Measurements from ENCODE around the gene SRD5A2.

The SRD5A2 gene

GRCh38 chr2:31580321-31581117 is at the start of gene SRD5A2:
TSS of gene SRD5A2 (minus strand) at chr2:31580938. CDS start at chr2:31580900, 38 bp downstream.
- no peak within 1 kb of the TSS for H3K4me3 ChIP-seq
- DNase-seq (ENCODE audit: low spot score) = no peak
- no peak within 1 kb of the TSS for H3K27ac ChIP-seq
- no peak for TF ChIP-seq CTCF (IDR thresholded peaks at IDR 0.05)

- Histone ChIP-seq H3K27ac (no peak overlapping the region), H3K4me3 (no peak overlapping the region)
- TF ChIP-seq CTCF (IDR thresholded peaks at IDR 0.05) = no peak
- no peak for DNase-seq (ENCODE audit: low spot score)
These were observed 25.8 kb upstream of the SRD5A2 start for GRCh38 chr2:31606509-31606908.

GRCh38 chr2:31598694-31599093 is 18.0 kb upstream of the SRD5A2 start:
- DNase-seq (ENCODE audit: low spot score) = no peak
- no peak overlapping the region for H3K27ac ChIP-seq
- TF ChIP-seq CTCF (IDR thresholded peaks at IDR 0.05) = no peak
- no peak overlapping the region for H3K4me3 ChIP-seq

- no peak overlapping the region for H3K4me3 ChIP-seq
- no peak for TF ChIP-seq CTCF (IDR thresholded peaks at IDR 0.05)
- no peak for DNase-seq (ENCODE audit: low spot score)
- H3K27ac ChIP-seq = no peak overlapping the region
These were observed 5.5 kb upstream of the SRD5A2 start for GRCh38 chr2:31586230-31586629.

GRCh38 chr2:31581124-31581795 is 522 bp upstream of the SRD5A2 start:
- Histone ChIP-seq H3K4me3 (no peak overlapping the region), H3K27ac (no peak overlapping the region)
- TF ChIP-seq CTCF (IDR thresholded peaks at IDR 0.05) = no peak
- no peak for DNase-seq (ENCODE audit: low spot score)

- no peak for TF ChIP-seq CTCF (IDR thresholded peaks at IDR 0.05)
- no peak for DNase-seq (ENCODE audit: low spot score)
- H3K4me3 ChIP-seq = no peak overlapping the region
These were observed 780 bp downstream of the SRD5A2 start for GRCh38 chr2:31579996-31580320.

GRCh38 chr2:31578316-31578715 is 2.4 kb downstream of the SRD5A2 start:
- no peak for TF ChIP-seq CTCF (IDR thresholded peaks at IDR 0.05)
- no peak overlapping the region for H3K4me3 ChIP-seq
- H3K27ac ChIP-seq = no peak overlapping the region
- no peak for DNase-seq (ENCODE audit: low spot score)

More at GRCh38 chr2:31579996-31580320, 780 bp downstream of the SRD5A2 start:
- no peak overlapping the region for H3K27ac ChIP-seq
